ENCODE results near the gene DNAJC5.

The DNAJC5 gene

DNA sequence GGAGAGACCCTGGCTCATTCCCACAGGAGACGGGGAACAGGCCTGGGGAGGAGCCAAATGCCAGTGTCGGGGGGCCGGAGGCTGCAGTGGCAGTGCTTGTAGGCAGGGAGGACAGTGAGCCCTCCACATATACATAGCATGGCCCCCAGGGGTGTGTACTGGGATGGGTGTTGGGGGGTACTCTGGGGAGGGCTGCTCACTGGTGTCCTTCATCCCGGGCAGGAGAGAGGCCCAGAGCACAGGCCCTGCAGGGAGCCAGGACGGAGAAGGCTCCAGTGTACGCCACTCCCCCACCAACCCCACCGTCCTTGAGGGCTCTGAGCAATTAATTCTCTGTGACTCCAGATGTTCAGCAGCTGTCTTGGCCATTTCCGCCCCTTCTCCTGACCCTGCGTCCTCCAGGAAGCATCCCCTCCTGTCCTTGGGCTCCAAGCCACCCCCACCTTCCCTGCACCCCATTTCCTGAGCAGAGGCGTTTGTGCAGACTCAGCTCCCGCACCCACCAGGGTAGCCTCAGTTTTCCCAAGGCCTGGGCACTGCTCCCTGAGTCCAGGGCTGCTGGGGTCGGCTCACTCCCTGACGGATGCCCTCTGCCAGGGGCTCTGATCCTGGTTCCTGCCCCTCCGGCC lies 37.0 kb upstream of the DNAJC5 start:
- no peak for DNase-seq (ENCODE audit: low read depth)
- TF ChIP-seq, protein P1, sequence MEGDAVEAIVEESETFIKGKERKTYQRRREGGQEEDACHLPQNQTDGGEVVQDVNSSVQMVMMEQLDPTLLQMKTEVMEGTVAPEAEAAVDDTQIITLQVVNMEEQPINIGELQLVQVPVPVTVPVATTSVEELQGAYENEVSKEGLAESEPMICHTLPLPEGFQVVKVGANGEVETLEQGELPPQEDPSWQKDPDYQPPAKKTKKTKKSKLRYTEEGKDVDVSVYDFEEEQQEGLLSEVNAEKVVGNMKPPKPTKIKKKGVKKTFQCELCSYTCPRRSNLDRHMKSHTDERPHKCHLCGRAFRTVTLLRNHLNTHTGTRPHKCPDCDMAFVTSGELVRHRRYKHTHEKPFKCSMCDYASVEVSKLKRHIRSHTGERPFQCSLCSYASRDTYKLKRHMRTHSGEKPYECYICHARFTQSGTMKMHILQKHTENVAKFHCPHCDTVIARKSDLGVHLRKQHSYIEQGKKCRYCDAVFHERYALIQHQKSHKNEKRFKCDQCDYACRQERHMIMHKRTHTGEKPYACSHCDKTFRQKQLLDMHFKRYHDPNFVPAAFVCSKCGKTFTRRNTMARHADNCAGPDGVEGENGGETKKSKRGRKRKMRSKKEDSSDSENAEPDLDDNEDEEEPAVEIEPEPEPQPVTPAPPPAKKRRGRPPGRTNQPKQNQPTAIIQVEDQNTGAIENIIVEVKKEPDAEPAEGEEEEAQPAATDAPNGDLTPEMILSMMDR (IDR thresholded peaks at IDR 0.05; ENCODE audit: control insufficient read depth, extremely low read depth, insufficient read depth) = no peak
- H3K4me3 ChIP-seq (ENCODE audit: low read depth, low read length) = no peak overlapping the region

DNA sequence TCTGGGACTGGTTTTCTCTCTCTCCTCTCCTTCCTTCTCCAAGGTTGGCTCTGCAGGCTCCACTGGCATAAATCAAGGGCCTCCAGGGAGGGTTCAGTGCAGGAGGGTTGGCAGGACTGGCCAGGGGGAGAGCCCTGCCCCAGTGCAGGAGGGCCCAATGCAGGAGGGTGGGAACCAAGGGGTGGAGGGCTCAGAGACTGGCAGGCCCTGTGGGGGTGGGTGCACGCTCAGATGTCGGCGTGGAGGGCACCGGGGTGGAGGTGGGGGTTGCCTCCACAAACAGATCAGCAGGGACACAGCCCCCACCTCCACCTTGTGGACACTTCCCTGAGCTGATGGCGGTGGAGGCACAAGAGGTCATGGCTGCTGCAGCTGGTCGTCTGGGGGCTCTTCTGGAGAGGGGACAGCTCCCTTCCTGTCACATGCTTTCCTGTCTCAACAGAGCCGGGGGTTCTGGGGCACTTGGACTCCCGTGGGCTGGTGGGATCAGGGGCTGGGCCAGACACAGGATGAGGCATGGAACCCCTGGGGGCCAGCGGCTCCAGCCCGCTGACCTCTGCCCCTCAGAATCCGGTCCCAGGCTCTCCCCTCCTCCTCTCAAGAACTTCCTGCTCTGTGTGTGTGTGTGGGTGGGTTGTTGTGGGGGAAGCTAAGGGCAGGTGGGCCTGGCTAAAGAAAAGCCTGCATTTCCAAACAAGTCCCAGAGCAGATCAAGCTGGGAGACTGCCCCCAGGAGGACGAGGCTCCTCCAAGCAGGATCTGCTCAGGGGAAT lies 36.3 kb upstream of the DNAJC5 start:
- TF ChIP-seq, protein P1 (IDR thresholded peaks at IDR 0.05; ENCODE audit: control insufficient read depth, extremely low read depth, insufficient read depth) = no peak
- no peak overlapping the region for H3K4me3 ChIP-seq (ENCODE audit: low read depth, low read length)
- no peak for DNase-seq (ENCODE audit: low read depth)

GRCh38 chr20:63859166-63859699 lies 35.7 kb upstream of the DNAJC5 start:
- DNase-seq (ENCODE audit: low read depth) = no peak
- TF ChIP-seq, protein P1 (IDR thresholded peaks at IDR 0.05; ENCODE audit: control insufficient read depth, extremely low read depth, insufficient read depth) = no peak

GRCh38 chr20:63860325-63861051 lies 34.4 kb upstream of the DNAJC5 start:
- no peak overlapping the region for H3K4me3 ChIP-seq (ENCODE audit: low read depth, low read length)
- DNase-seq (ENCODE audit: low read depth) = no peak
- TF ChIP-seq, protein P1 (IDR thresholded peaks at IDR 0.05; ENCODE audit: control insufficient read depth, extremely low read depth, insufficient read depth) = no peak

More at GRCh38 chr20:63859166-63859699, 35.7 kb upstream of the DNAJC5 start:
- H3K4me3 ChIP-seq (ENCODE audit: low read depth, low read length) = no peak overlapping the region

GRCh38 chr20:63861365-63861934 lies 33.5 kb upstream of the DNAJC5 start, which contains the start of gene ABHD16B:
Gene ABHD16B, plus strand, starts transcription at chr20:63861498. Its CDS starts 43 bp downstream, at chr20:63861541.
- TF ChIP-seq, protein P1 (IDR thresholded peaks at IDR 0.05; ENCODE audit: control insufficient read depth, extremely low read depth, insufficient read depth) = no peak
- no peak within 1 kb of the TSS for H3K4me3 ChIP-seq (ENCODE audit: low read depth, low read length)
- DNase-seq (ENCODE audit: low read depth) = no peak
